Adipose tissue (tissue), 3 donors: ENCODE measurements around the gene MALAT1. TPM values are rescaled to one million over a fixed set of nuclear protein-coding genes. Genes with fewer than 3 reads are reported as not detected.

ENCODE experiments used
- H3K27ac ChIP-seq: one replicate; pipeline ENCODE4 v1.5.1; 2013; ENCODE audit warnings: low read depth, low read length
- WGBS, 3 donors: extraction: QIAGEN DNeasy Blood & Tissue Kit; methylation state at CpG; one replicate each; pipeline ENCODE4 v1.1.7; 2013; 5-methylcytosine and 5-hydroxymethylcytosine counted together
- polyA plus RNA-seq, 3 donors: library from polyadenylated mRNA; stranded (reverse); fragments of 200-250 nt; gene quantifications; one replicate each; pipeline ENCODE4 v1.2.3, GENCODE V29; 2013
- donor health status: healthy with polysubstance abuse.
- donor health status: Bipolar disorder and iron deficiency.
- donor health status: healthy.

Gene MALAT1
- polyA plus RNA-seq, 3 donors: 88.8 to 1,293 (median 187) TPM

DNA sequence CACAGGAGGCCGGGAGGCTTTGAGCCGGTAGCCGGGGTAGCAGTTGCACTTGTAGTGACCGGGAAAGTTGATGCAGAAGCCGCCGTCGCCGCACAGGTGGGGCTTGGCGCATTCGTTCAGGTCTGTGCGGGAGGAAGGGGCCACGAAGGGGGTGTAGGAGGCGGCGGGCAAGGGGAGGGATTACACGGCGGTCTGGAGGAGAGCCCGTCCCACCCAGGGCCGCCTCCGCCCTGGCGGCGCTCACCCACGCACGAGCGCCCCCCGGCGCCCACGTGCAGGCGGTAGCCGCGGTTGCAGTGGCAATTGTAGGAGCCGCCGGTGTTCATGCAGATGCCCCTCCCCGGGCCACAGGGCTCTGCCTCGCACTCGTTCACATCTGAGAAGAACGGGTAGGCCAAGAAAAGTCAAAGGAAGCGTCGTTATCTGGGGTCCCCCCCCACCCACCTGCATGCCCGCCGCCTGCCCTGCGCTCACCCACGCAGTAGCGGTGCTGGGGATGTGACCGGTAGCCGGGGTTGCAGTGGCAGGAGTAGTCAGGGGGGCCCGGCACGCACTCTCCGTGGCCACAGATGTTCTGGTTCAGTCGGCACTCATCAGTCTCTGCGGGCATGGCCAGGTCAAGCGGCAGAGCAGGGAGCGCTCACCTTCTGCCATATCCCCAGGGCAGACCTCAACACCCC is 48.7 kb downstream of the MALAT1 start:
- 82 to 86% (median 83%) methylated on average over 49 to 52 of the region's 52 CpGs for WGBS, 3 donors
- no peak overlapping the region for H3K27ac ChIP-seq

DNA sequence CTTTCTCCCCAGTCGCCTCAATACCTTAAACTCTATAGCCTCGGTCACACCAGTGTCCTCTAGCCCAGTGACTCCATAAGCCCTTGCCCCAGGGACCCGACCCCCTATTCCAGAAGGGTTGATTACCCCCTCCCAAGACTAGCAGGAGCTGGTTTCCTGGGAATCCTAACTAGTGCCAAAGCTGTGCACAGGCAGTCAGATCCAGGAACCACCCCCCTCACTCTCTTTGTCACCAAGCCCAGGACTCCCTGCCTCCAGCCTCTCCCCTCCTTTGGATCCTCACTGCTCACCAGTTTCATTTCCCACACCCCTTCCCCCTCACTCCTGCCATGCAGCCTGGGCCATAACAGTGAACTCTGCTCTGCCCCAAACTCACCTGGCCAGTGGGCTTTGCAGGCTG is 49.5 kb downstream of the MALAT1 start:
- 85 to 91% (median 85%) methylated on average over 3 of the region's 3 CpGs for WGBS, 3 donors
- H3K27ac ChIP-seq: no peak overlapping the region

DNA sequence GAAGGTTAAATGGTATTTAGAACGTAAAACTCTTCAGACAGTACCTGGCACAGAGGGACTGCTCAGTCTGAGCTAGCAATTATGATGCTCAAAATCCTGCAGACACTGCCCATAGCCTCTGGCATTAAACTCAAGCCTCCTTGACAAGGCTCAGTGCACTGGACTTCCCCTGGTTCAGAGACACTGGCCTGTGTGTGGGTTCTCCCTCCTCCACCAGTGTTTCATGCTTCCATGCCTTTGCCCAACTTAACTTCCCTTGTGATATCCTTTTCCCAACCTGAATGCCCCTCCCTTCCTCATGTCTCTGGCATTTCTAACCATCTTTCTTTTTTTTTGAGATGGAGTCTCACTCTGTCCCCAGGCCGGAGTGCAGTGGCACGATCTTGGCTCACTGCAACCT is 50.3 kb downstream of the MALAT1 start:
- H3K27ac ChIP-seq: no peak overlapping the region
- 90 to 99% (median 94%) methylated on average over 3 of the region's 3 CpGs for WGBS, 3 donors

DNA sequence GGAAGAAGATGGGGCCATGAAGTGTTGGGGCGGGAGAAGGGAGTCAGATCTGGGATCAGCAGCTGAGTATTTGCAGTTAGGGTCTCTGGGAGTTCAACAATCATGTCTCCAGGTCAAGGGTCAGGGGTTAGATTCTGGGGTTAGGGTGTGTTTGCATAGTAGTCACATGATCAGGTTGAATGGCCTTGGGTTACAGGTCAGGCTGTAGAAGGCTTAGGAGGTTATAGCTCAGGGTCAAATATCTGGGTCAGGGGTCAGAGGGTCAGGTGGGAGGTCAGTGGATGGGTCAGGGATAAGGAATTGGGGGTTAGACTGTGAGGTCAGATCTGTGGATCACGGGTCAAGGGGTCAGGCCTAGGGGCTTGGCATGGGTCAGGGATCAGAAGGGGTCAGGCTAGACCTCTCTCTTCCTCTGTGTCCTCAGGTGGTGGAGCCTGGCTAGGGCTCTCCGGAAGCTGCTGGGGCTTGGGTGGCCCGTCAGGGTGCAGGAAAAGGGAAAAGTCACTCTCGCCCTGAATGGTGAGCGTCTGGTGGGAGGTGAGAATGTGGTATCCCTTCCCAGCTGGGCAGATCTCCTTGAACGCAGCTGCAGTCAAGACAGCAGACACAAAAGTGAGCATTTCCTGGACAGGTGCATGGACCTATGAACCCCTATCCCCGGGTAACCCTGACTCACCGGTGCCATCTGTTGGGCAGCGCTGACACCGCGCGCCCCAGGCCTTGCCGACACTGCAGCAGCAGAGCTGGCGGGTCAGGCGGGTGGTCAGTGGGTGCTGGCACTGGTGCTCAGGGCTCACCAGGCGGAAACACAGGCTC is 52.9 kb downstream of the MALAT1 start:
- WGBS, 3 donors: 32 to 67% (median 61%) methylated on average over 17 of the region's 17 CpGs
- H3K27ac ChIP-seq: no peak overlapping the region

DNA sequence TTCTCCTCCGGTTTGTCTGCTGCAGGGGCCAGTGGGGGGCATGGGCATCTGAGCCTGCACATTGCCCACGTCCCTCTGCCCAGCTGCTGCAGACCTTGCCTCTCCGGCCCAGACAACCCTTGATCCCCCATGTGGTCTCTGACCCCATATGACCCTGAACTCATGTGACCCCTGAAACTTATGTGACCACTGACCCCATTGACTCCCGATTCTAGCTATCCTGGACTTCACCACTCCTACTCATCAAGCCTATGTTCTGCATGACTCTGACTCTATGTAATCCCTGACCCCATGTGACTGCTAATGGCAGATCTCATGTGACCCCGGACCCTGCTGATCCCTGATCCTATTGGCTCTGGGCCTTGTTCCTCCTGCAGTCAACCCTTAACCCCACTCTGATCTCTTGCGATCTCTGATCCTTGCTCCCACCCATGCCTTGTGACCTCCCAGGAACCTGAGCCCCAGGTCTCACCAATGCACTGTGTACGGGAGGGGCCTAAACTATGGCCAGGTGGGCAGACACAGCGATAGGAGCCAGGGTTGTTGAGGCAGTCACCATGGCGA is 53.6 kb downstream of the MALAT1 start:
- 72 to 86% (median 82%) methylated on average over 9 of the region's 9 CpGs for WGBS, 3 donors
- H3K27ac ChIP-seq: no peak overlapping the region

DNA sequence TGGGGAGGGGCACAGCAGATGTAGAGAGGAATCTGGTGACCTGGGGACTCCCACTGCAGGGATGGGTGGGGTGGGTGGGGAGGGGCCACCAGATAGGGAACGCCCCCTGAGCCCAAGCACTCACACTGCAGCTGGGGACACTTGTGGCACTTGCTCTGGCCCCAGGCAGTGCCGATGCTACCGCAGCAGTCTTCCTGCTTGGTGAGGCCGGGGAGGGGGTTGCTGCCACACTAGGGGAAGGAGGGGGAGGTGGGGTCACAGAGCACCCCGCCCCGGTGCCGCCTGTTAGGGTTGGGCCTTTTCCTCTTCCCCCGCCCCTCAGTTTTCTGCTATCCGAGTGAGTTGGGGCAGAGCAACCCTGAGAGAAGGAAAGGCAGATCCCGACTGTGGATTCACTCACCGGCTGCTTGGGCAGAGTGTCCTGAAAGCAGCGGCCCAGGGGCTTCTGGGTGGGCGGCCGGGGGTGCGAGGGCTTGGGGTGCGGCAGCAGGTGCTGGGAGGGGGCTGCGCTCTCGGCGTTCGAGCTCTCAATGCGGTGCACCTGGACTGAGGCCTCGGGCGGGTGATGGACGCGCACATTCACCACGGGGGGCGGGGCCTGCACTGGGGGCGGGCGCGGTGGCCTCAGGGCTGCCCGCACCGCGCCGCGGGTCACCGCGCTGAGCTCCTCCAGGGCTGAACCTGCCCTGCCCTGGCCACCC is 54.6 kb downstream of the MALAT1 start:
- 56 to 82% (median 75%) methylated on average over 26 to 37 of the region's 37 CpGs for WGBS, 3 donors
- no peak overlapping the region for H3K27ac ChIP-seq

DNA sequence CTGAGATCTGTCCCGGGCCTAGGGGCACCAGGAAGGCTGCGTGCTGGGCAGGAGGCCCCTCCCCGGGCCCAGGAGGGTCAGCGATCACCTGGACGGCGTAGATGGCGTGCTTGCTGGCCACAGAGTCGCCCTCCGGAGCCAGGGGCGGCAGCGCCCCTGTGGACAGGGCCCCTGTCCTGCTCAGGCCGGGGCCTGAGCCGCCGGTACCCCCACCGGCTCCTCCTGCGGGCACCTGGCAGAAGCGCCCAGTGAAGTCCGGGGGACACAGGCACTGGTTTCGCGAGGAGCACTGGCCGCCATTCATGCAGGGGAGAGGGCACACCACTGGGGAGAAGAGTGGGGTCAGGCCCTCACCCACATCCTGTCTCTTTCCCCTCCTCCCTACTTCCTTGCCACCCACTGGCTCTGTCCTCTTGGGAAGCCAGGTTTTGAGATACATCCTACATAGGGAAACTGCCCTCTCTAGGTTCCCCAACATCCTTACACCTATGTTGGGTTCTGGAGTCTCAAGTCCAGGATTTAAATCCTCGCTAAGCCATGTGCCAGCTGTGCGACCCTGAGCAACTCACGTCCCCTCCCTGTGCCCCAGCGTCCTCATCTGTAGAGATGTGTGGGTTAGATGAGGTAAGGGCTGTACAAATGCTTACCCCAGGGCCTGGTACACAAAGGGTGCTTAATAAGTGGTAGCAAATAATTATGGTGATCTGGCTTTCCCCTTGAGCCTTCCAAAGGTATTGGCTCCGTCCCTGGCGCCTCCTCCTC is 55.4 kb downstream of the MALAT1 start:
- H3K27ac ChIP-seq: no peak overlapping the region
- WGBS, 3 donors: 82 to 89% (median 88%) methylated on average over 23 to 27 of the region's 27 CpGs

DNA sequence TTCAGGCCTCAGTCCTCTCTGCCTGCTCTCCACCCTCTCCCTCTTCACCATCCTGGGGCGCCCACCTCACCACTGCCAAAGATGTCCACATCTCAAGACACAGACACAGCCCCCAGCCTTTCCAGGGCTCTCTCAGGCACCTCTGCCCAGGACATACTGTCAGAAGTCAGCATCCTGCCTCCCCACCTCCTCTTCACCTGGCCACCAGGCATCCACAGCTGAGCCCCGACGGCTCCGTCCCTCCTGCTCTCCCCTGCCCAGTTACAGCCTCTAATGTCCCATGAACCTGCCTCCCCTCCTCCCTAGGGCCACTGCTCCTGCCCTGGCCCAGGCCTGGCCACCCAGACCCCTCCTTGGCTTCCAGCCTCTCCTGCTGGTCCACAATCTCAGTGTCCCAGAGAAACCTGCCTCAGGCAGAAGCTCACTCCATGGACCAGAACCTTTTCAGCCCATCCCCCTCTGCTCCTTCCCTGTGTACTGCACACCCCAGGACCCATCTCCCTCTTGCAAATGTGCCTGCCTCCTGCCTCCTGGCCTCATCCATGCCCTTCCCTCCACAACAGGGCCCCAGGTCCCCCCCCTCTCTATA is 56.1 kb downstream of the MALAT1 start:
- no peak overlapping the region for H3K27ac ChIP-seq
- 86 to 94% (median 94%) methylated on average over 4 of the region's 4 CpGs for WGBS, 3 donors

DNA sequence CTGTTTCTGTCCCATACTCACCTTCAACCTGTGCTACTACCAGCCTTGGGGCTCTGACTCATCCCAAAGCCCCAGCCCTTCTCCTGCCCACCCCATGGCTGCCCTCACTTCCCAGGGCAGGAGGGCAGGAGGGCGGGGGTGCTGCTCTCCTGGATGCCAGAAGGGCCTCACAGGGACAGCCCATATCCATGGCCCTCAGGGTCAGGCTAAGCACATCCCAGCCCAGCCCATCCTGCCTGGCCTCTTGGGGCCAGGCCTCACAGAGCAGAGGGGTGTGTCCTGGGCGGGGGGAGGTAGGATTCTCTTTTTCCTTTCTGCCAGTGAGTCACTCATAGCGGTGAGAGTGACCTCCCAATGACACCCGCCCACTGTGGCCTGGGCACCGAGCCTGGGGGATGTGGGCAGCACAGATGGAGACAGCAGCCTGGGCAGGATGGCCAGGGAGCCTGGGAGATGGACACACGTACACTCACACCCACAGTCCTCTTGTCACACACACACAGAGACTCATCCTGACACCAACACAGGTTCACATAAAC is 56.9 kb downstream of the MALAT1 start:
- H3K27ac ChIP-seq: no peak overlapping the region
- 35 to 52% (median 37%) methylated on average over 6 of the region's 6 CpGs for WGBS, 3 donors

Other genes with a start within 250 kb of the MALAT1 start
- 1 to 10 TPM; 2.3 to 5.4 (median 3.0) TPM for gene POLA2, start 237.1 kb upstream of the MALAT1 start, polyA plus RNA-seq
- 10 to 100 TPM in 2 of 3 donors, 1 to 10 TPM in 1; 5.4 to 82.5 (median 50.2) TPM for gene CDC42EP2, start 184.2 kb upstream of the MALAT1 start, polyA plus RNA-seq
- gene DPF2, start 165.2 kb upstream of the MALAT1 start, polyA plus RNA-seq: 10 to 100 TPM; 15.7 to 25.3 (median 20.2) TPM
- gene TIGD3, start 144.3 kb upstream of the MALAT1 start, polyA plus RNA-seq: under 1 TPM; 0.04 to 0.45 (median 0.08) TPM
- gene SLC25A45, start 116.4 kb upstream of the MALAT1 start, polyA plus RNA-seq: 10 to 100 TPM in 1 of 3 donors, 1 to 10 TPM in 2; 7.2 to 18.5 (median 8.2) TPM
- 10 to 100 TPM; 16.5 to 30.6 (median 17.3) TPM for gene FRMD8, start 112.4 kb upstream of the MALAT1 start, polyA plus RNA-seq
- 1,000 to 10,000 TPM in 1 of 3 donors, 100 to 1,000 TPM in 2; 598 to 1,041 (median 691) TPM for gene NEAT1, start 76.2 kb upstream of the MALAT1 start, polyA plus RNA-seq
- gene SCYL1, start 26.0 kb downstream of the MALAT1 start, polyA plus RNA-seq: 10 to 100 TPM; 55.1 to 77.2 (median 63.0) TPM
- 10 to 100 TPM; 44.3 to 69.5 (median 55.4) TPM for gene LTBP3, start 59.3 kb downstream of the MALAT1 start, polyA plus RNA-seq
- gene ZNRD2, start 71.4 kb downstream of the MALAT1 start, polyA plus RNA-seq: 10 to 100 TPM; 50.0 to 72.9 (median 58.8) TPM
- gene FAM89B, start 73.5 kb downstream of the MALAT1 start, polyA plus RNA-seq: 10 to 100 TPM; 52.2 to 74.9 (median 66.3) TPM
- 10 to 100 TPM in 2 of 3 donors, 1 to 10 TPM in 1; 9.7 to 70.4 (median 48.5) TPM for gene EHBP1L1, start 77.0 kb downstream of the MALAT1 start, polyA plus RNA-seq
- 1 to 10 TPM in 2 of 3 donors, under 1 TPM in 1; 0.20 to 4.4 (median 3.2) TPM for gene KCNK7, start 96.8 kb downstream of the MALAT1 start, polyA plus RNA-seq
- gene MAP3K11, start 115.2 kb downstream of the MALAT1 start, polyA plus RNA-seq: 10 to 100 TPM; 21.4 to 85.5 (median 66.0) TPM
- gene PCNX3, start 116.7 kb downstream of the MALAT1 start, polyA plus RNA-seq: 10 to 100 TPM; 11.1 to 16.8 (median 13.3) TPM
- gene SIPA1, start 139.1 kb downstream of the MALAT1 start, polyA plus RNA-seq: 100 to 1,000 TPM in 1 of 3 donors, 10 to 100 TPM in 2; 23.7 to 105 (median 36.3) TPM
- 10 to 100 TPM; 30.8 to 61.2 (median 50.4) TPM for gene RELA, start 163.9 kb downstream of the MALAT1 start, polyA plus RNA-seq
- 10 to 100 TPM; 41.6 to 55.1 (median 50.6) TPM for gene KAT5, start 213.2 kb downstream of the MALAT1 start, polyA plus RNA-seq
- 100 to 1,000 TPM in 1 of 3 donors, 10 to 100 TPM in 2; 41.9 to 103 (median 88.3) TPM for gene RNASEH2C, start 221.8 kb downstream of the MALAT1 start, polyA plus RNA-seq